OCI-M2 (cell line): Measurements from ENCODE around the gene MAD1L1.

Source experiments
- DNase-seq: peaks from one replicate; lab custom pipeline; 2025; ENCODE audit not compliant: unreplicated experiment; lab: John Stamatoyannopoulos, UW

Gene MAD1L1

GRCh38 chr7:1993031-1993695 is 239.6 kb downstream of the MAD1L1 start:
- no peak for DNase-seq

- DNase-seq = no peak
Observed at GRCh38 chr7:1992554-1992953, 240.2 kb downstream of the MAD1L1 start.

DNA sequence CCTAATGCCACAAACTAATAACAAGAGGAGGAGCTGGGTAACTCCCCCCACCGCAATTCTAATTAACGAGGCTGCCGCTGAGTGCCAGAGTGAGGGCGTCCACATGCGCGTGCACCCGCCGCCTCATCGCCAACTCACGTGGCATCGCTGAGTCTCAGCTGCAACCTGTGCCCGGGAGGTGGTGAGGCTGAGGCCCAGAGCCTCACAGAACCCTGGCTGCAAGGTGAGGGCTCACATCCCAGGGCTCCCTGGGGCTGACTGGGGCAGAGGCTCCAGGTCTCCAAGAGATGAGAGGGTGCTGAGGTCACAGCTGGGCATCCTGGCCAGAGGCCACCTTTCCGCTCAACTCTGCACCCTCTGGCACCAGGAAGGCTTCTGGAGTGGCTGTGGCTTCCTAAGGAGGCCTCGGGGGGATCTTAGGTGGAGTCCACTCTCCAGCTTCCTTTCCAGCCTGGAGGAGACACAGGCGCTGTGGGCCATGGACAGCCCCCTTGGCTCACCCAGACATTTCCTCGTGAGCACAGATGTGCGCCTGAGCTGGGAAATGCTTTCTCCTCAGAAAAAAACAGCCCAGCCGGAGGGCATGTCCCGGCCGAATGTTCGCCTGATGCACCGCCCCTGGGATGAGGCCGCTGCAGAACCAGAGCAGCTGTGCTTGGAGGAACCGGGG is 242.6 kb downstream of the MAD1L1 start:
- DNase-seq = no peak

DNA sequence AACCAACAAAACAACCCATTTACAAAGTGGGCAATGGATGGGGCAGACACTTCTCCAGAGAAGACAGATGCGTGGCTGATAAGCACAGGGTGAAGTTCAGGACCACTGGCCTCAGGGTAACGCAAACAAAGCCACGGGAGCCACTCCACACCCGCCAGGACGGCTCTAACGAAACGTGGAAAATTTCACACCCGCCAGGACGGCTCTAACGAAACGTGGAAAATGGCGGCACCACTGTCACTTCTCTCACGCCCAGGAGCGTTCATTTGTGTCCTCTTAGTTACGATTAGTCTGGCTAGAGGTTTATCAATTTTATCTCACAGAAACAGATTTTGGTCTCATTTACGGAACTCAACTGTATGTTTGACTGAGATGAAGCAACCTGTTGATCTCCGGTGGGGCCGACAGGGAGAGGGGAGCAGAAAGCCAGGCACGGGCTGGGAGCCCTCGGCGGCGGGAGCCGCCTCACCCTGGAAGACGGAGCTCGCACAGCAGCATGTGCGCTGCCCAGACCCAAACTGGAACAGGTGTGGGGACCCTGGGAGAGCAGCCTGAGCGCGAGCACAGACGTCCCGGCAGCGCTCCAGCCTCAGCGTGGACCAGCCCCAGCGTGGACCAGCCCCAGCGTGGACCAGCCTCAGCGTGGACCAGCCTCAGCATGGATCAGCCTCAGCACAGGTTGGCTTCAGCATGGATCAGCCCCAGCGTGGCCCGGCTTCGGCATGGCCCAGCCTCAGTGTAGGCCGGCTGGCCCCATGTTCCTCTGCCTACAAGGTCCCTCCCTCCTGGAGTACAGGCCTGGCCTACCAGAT is 243.5 kb downstream of the MAD1L1 start:
- DNase-seq = no peak

GRCh38 chr7:1988533-1988930 is 244.2 kb downstream of the MAD1L1 start:
- DNase-seq = no peak

DNA sequence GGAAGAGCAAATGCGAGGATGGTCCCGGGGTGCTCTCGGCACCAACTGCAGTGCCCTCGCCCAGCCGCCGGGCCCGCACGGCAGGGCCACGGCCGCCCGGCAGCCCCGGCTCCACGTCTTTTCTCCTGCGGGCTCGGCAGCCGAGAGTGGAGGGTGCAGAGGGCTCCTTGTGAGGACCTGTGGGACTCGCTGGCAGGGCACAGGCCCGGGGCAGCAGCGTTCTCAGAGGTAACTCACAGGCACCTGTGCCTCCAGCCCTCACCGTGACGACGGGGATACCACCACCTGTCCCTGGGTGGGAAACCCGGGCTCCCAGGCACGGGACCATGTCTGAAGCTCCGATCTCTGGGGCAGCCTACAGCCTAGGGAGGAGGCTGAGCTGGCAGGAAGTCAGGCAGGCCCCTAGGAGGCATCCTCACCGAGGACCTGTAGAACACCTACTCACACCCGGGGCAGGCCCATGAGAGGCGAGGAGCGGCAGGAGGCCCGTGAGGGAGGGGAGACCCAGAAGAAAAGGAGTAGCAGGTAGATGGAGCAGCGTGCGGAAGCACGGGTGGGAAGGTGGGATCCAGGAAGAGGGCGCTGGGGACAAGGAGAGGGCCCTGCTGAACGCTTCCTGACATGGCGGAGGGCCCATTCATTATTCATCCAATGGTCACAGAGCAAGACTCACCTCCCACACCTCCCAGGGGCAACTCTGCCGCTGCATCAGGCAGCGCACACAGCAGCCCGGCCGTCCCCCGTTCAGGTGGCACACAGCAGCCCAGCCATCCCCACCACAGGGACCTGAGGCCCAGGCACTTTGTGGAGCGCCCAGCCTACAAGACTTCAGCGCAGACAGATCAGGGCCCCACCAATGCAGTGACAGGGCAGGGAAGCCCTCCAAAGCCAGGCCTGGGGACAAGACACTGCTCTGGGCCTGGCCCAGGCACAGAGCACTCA is 244.9 kb downstream of the MAD1L1 start:
- DNase-seq = no peak

- no peak for DNase-seq
Observed at GRCh38 chr7:1987084-1987535, 245.6 kb downstream of the MAD1L1 start.

GRCh38 chr7:1986366-1987083 is 246.2 kb downstream of the MAD1L1 start:
- DNase-seq = no peak

- DNase-seq = no peak
Observed at GRCh38 chr7:1985936-1986335, 246.8 kb downstream of the MAD1L1 start.

DNA sequence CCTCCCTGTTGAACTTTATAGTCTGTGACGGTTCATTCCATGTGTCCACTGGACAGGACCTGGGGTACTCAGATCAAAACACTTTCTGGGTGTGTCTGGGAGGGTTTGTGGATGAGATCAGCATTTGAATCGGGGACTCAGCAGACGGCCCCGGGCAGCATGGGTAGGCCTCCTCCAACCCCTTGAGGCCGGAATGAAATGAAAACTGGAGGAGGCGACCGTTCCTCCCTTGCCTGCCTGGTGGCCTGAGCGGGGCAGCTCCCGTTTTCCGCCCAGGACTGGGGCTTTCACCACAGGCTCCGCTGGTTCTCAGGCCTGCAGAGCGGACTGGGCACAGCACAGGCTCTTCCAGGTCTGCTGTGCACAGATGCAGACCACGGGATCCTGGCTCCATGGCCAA is 247.7 kb downstream of the MAD1L1 start:
- no peak for DNase-seq

DNA sequence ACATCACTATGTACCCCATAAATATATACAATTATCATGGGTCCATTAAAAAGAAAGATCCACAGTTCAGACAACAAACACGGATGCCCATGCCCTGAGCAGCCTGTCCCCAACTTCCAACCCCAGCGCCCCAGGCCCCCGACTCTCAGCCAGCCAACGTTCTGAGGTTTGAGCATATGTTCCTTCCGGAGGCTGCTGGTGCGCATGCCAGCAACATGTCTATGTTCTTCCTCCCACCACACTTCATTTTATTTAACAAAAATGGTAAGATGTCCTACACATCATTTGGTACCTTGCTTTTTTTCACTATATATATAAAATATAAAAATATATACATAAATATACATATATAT is 250.9 kb downstream of the MAD1L1 start:
- no peak for DNase-seq

DNA sequence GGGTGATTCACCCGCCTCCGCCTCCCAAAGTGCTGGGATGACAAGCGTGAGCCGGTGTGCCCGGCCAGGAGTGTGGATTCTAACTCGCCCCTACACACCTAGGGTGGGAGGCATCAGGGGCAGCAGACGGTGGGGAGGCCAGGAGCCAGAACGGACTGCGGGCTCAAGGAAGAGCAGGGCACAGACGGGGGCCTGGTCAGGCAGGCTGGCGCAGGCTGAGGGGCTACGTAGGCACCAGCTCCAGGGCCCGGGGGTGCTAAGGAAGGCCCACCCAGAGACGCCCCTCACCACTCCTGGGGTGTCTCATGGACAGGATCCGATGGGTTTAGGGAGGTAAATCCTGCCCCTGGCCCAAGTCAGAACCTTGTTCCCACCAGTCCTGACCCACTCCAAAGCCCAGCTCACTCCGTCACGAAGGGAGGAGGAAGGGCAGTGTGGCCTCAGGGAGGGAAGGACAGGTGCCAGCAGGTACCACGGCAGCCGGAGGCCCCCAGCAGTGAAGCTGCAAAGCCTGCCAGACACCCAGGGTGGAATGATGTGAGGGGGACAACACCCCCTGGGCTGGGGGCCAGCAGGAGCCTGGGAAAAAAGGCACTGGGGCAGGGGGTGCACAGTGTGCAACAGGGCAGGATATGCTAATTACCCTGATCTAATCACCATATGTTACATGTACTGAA is 251.4 kb downstream of the MAD1L1 start:
- DNase-seq = no peak

DNA sequence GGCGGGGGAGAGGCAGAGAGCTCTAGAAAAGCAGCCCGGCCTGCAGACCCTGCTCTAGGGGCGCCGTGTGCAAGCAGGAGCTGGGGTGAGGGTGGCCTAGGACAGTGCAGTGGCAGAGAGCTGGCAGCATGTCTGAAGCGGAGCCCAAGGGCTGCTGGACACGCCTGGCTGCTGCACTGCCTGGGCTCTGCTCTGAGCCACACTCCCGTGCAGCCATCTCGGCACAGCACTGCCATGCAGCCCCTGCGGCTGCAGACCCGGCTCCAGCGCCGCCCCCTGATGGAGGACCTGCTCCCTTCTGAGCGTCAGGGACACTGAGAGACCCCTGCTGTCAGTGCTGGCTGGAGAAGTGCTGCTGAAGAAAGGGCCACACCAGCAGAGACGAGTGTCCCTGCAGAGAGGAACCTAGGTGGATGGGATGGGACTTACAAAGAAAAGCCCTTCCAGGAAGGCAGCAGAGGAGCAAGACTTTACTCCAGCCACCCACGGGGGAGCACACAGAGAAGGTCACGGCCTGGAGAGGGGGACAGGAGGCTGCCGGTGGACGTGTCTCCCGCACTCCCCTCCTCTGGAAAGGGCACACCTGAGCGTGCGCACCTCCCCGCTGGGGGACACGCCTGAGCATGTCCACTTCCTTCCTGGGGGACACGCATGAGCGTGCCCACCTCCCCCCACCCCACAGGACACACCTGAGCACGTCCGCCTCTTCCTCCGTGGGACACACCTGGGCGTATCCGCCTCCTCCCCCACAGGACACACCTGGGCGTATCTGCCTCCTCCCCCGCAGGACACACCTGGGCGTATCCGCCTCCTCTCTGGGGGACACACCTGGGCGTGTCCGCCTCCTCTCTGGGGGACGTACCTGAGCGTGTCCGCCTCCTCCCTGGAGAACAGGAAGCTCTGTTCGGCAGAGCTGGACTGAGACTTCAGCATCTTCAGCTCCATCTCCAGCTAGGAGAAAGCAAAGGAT is 252.9 kb downstream of the MAD1L1 start:
- DNase-seq = no peak

- no peak for DNase-seq
Observed at GRCh38 chr7:1978656-1979590, 253.8 kb downstream of the MAD1L1 start.

GRCh38 chr7:1977876-1978441 is 254.8 kb downstream of the MAD1L1 start:
- no peak for DNase-seq

- DNase-seq = no peak
Observed at GRCh38 chr7:1977059-1977875, 255.5 kb downstream of the MAD1L1 start.
